Activated CD8-positive, alpha-beta memory T cell treated with anti-CD3 and anti-CD28 coated beads for 48 hours (primary cell): ENCODE measurements around the gene TMEM127.

Source experiments
- DNase-seq, 3 experiments: peaks; one replicate each; pipeline ENCODE4 v3.0.0-alpha.2; 2020; ENCODE audit warnings: low read depth in 2 of 3, low spot score in 2 of 3

The TMEM127 gene

GRCh38 chr2:96207774-96208142 lies 58.0 kb downstream of the TMEM127 start:
- DNase-seq, result no peak

GRCh38 chr2:96207073-96207773 lies 58.6 kb downstream of the TMEM127 start:
- DNase-seq, result no peak

GRCh38 chr2:96205888-96206287 lies 59.9 kb downstream of the TMEM127 start:
- no peak for DNase-seq

- DNase-seq, result no peak
These were observed 60.8 kb downstream of the TMEM127 start for GRCh38 chr2:96204836-96205624.

GRCh38 chr2:96203130-96204028 lies 62.4 kb downstream of the TMEM127 start:
- no peak for DNase-seq

GRCh38 chr2:96202152-96202854 lies 63.5 kb downstream of the TMEM127 start:
- DNase-seq, result no peak

GRCh38 chr2:96201338-96201737 lies 64.5 kb downstream of the TMEM127 start:
- no peak for DNase-seq

- no peak for DNase-seq
These were observed 66.9 kb downstream of the TMEM127 start for GRCh38 chr2:96198921-96199320.
